HG03354 (cell line): Measurements from ENCODE around the gene UCK1.

ENCODE experiments used
- ATAC-seq: cut with Tn5 transposase; IDR thresholded peaks from one replicate; pipeline ENCODE4 v1.9.1; 2021; ENCODE audit warnings: mild to moderate bottlenecking; ENCODE audit not compliant: unreplicated experiment, poor library complexity, severe bottlenecking

The UCK1 gene

GRCh38 chr9:131480258-131480657 is 50.8 kb downstream of the UCK1 start:
- no peak for ATAC-seq

- no peak for ATAC-seq
Measured at GRCh38 chr9:131478911-131479310, 52.2 kb downstream of the UCK1 start.

- no peak for ATAC-seq
Measured at GRCh38 chr9:131478421-131478868, 52.6 kb downstream of the UCK1 start.

GRCh38 chr9:131477816-131478419 is 53.1 kb downstream of the UCK1 start:
- no peak for ATAC-seq

GRCh38 chr9:131477367-131477766 is 53.7 kb downstream of the UCK1 start:
- no peak for ATAC-seq

GRCh38 chr9:131476777-131477345 is 54.2 kb downstream of the UCK1 start:
- no peak for ATAC-seq

GRCh38 chr9:131475956-131476776 is 54.9 kb downstream of the UCK1 start:
- ATAC-seq: no peak

GRCh38 chr9:131475111-131475955 is 55.7 kb downstream of the UCK1 start:
- no peak for ATAC-seq

- ATAC-seq: no peak
Measured at GRCh38 chr9:131474711-131475110, 56.4 kb downstream of the UCK1 start.

- ATAC-seq: no peak
Measured at GRCh38 chr9:131473891-131474290, 57.2 kb downstream of the UCK1 start.
